HL-60 (cell line): ENCODE results near the gene SNRNP70.
"Not testable (repeated sequence)": the region's sequence is repeated elsewhere in the genome, so short reads cannot be mapped to it uniquely, and the experiment has no call there.

Experiments used
- CTCF ChIP-seq: IDR thresholded peaks from one replicate; pipeline ENCODE4 v1.5.1; 2011; ENCODE audit warnings: low read length, control low read depth, inconsistent platforms; ENCODE audit not compliant: insufficient read depth
- GABPA ChIP-seq: IDR thresholded peaks from 2 replicates; pipeline ENCODE4 v1.6.1; 2012; ENCODE audit warnings: low read depth
- POLR2AphosphoS5 ChIP-seq: IDR thresholded peaks from 2 replicates; pipeline ENCODE4 v1.6.1; 2012; ENCODE audit warnings: low read depth
- SPI1 ChIP-seq: IDR thresholded peaks from 2 replicates; pipeline ENCODE4 v1.6.1; 2012; ENCODE audit warnings: low read depth, mild to moderate bottlenecking, borderline replicate concordance
- TF ChIP-seq, protein P1 (sequence below): IDR thresholded peaks from 2 replicates; pipeline ENCODE4 v1.6.1; 2012; ENCODE audit warnings: low read depth; ENCODE audit not compliant: insufficient replicate concordance

- TF ChIP-seq CTCF, GABPA, POLR2AphosphoS5, SPI1: not testable (repeated sequence)
- TF ChIP-seq, protein P1, sequence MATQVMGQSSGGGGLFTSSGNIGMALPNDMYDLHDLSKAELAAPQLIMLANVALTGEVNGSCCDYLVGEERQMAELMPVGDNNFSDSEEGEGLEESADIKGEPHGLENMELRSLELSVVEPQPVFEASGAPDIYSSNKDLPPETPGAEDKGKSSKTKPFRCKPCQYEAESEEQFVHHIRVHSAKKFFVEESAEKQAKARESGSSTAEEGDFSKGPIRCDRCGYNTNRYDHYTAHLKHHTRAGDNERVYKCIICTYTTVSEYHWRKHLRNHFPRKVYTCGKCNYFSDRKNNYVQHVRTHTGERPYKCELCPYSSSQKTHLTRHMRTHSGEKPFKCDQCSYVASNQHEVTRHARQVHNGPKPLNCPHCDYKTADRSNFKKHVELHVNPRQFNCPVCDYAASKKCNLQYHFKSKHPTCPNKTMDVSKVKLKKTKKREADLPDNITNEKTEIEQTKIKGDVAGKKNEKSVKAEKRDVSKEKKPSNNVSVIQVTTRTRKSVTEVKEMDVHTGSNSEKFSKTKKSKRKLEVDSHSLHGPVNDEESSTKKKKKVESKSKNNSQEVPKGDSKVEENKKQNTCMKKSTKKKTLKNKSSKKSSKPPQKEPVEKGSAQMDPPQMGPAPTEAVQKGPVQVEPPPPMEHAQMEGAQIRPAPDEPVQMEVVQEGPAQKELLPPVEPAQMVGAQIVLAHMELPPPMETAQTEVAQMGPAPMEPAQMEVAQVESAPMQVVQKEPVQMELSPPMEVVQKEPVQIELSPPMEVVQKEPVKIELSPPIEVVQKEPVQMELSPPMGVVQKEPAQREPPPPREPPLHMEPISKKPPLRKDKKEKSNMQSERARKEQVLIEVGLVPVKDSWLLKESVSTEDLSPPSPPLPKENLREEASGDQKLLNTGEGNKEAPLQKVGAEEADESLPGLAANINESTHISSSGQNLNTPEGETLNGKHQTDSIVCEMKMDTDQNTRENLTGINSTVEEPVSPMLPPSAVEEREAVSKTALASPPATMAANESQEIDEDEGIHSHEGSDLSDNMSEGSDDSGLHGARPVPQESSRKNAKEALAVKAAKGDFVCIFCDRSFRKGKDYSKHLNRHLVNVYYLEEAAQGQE: not testable (repeated sequence)
These were observed 61.1 kb downstream of the SNRNP70 start for GRCh38 chr19:49146408-49146770.
